Hippocampal formation (tissue), 2 donors: ENCODE data around the gene NAMPT.

Source experiments
- DNase-seq, 2 donors: peaks; one replicate each; lab custom pipeline; 2025; lab: John Stamatoyannopoulos, UW

The NAMPT gene

GRCh38 chr7:106273009-106273668, 11.6 kb downstream of the NAMPT start:
- DNase-seq = no peak

DNA sequence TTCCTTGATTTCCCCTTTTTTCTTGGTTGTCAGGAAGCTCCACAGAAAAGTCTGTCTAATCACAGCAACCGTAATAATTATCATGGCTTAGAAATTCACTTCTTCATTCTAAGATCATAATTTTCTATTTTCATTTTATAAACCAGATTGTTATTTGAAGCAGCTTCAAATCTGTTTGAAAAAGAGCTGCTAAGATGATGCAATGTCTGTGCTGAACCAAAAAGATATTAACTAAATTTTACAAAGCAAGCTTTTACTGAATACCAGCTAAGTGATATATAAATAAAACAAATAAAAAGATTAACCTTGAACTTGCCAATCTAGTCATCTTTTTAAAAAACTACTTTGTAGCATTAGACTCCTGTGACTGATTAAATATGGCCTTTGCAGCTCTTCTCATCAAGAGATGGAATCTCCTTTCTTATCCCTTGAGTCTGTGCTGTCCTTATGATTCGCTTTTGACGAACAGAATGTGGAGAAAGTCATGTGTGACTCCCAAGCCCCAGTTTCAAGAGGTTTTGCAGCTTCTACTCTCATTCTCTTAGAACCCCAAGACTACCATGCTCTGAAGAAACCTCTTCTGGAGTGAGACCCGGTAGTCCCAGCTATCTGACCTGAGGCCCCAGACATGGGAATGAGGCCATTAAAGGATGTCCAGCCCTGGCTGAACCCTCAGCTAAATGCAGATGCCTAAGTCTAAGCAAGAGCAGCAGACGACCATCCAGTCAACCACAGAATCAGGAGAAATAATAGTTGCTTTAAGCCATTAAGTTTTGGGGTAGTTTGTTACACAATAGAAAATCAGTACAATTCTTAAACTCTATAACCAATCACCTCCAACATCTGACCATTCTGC, 14.4 kb downstream of the NAMPT start:
- no peak for DNase-seq

DNA sequence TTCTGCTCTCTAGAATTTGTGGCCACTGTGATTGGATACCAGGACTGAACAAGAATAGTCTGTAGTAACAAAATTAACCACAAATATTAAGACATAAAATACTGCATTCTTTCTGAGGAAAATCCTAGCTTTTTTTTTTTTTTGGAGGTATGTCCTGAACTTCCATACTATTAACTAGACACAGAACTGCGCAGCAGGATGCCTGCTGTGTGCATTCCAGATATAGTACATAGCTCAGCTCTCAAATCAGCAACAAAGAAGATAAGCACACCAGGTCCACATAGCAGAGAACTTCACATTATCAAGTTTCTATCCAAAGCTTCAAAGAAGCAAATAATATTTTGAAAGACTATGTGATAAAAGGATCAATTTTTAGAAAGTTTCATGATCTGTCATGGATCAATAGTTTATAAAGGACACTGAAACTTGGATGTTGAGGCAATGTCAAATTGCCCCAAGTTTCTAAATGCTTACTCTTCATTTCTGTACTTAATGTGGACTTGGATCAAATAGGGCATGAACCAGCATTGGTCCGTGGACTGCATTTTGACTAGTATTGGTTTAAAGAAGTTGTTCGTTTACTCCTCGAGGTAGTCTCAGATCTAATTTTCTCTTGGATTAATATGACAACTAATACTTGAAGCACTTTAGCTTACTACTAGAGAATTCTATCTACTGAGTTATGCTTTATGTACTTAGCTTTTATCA, 15.4 kb downstream of the NAMPT start:
- no peak for DNase-seq

- no peak for DNase-seq
These were observed 19.6 kb downstream of the NAMPT start for GRCh38 chr7:106265133-106265532.

GRCh38 chr7:106262221-106262881, 22.4 kb downstream of the NAMPT start:
- DNase-seq = no peak

DNA sequence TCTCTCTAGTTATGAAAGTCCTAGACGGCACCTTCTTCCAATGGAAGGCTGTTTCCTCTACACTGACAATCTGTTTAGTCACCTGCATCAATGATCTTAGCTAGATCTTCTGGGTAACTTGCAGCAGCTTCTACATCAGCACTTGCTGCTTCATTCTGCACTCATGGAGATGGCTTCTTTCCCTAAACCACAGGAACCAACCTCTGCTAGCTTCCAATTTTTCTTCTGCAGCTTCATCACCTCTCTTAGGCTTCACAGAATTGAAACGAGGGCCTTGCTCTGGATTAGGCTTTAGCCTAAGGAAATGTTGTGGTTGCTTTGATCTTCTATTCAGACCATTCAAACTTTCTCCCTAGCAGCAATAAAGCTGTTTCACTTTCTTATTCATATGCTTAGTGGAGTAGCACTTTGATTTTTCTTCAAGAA, 24.6 kb downstream of the NAMPT start:
- DNase-seq = no peak

GRCh38 chr7:106258789-106259188, 26.0 kb downstream of the NAMPT start:
- DNase-seq = no peak

DNA sequence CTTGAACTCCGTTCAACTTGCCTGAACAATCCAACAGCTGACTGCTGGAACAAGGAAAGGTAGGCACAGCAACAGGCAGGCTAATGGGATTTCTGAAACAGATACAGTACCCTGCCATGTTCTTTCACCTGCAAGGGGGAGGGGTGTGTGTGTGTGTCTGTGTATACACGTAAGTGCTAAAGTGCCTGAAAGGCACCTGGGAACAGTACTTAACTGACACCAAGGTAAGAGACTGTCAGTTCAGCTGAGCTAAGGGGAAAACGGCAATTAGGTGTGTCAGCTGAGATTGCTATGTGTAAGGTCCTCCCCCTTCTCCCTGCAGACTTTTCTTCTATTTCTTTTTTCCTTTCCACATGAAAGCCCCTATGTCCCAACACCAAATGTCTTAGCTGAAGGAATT, 27.0 kb downstream of the NAMPT start:
- no peak for DNase-seq

DNA sequence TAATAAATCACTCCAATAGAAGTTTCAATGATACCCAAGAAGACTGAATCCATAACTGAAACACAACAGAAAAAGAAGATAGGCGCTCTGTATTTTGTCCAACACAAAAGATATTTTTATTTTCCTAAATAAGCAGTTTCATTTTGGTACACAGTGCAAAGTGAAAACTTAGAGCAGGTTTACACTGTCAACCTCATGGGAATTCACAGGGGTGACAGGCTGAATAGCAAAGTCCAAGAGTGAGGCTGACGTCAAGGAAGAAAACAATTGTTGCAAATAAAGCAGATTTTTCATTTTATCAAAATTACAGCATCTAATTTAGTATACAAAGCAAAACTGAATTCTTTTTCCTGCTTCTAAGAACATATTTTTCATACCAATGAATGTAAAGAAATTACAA, 28.6 kb downstream of the NAMPT start:
- DNase-seq = no peak

- no peak for DNase-seq
These were observed 29.5 kb downstream of the NAMPT start for GRCh38 chr7:106255246-106255645.

DNA sequence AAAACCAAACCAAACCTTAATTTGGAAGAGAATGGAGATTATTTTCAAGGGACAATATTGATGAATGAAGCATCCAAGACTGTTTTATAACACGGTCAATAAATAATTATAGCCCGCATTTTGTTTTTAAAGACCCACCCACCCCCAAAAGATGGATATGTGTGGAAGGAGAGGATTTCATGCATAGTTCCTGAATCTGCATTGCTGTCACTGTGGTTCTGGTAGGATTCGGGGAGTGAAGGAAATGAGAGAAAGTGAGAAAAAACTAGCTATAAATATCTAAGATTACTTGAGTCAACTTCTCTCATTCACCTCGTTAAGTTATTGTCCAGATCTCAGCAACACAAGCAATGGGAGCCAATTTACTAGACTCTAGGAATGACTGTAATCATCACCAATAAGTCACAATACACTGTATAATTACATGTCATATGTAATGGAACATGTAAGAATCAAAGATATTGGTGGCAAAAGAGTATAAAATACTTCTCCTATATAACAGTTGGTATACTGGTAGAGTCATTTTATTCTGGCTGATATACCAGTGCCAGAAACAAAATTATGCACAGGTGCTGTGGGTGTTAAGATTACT, 30.2 kb downstream of the NAMPT start:
- DNase-seq = no peak

GRCh38 chr7:106252568-106252967, 32.2 kb downstream of the NAMPT start:
- no peak for DNase-seq

DNA sequence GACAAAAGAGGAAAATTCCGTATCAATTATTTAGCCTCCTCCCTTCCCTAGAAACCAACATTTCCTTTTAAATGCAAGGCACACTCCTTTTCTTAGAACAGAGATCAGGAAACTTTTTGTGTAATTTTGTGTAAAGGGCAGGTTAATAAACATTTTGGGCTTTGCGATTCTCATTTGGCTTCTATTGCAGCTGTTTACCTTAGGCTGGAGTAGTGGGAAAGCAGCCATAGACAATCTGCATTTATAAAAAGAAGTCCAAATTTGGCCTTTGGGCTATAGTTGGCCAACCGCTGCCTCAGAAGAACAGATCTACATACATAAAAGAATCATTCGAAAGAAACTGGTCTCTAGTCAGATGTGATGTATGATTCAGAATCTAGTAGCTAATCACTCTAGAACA, 35.3 kb downstream of the NAMPT start:
- no peak for DNase-seq

DNA sequence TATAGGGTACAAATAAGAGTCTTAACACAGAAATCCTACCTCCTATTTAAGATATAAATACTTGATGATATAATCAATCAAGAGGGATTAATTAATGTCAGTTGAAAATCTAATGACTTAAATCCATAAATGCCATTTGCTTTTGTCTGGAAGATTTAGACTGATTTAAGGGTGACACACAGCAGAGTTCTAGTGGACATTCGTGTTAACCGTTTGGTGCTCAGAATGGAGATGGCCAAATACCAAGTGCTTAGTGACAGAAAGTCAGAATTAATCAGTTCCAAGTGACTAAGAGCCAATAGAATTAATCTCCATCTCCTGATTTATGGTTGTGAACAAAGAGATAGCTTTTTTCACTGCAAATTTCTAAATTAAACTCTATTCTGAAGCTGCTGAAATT, 36.2 kb downstream of the NAMPT start:
- DNase-seq = no peak

- DNase-seq = no peak
These were observed 36.9 kb downstream of the NAMPT start for GRCh38 chr7:106247841-106248240.

- no peak for DNase-seq
These were observed 37.7 kb downstream of the NAMPT start for GRCh38 chr7:106246902-106247711.

- no peak for DNase-seq
These were observed 40.9 kb downstream of the NAMPT start for GRCh38 chr7:106243893-106244292.

- no peak for DNase-seq
These were observed 45.4 kb downstream of the NAMPT start for GRCh38 chr7:106239406-106239805.

GRCh38 chr7:106238830-106239229, 46.0 kb downstream of the NAMPT start:
- no peak for DNase-seq

- no peak for DNase-seq
These were observed 48.7 kb downstream of the NAMPT start for GRCh38 chr7:106236065-106236464.

DNA sequence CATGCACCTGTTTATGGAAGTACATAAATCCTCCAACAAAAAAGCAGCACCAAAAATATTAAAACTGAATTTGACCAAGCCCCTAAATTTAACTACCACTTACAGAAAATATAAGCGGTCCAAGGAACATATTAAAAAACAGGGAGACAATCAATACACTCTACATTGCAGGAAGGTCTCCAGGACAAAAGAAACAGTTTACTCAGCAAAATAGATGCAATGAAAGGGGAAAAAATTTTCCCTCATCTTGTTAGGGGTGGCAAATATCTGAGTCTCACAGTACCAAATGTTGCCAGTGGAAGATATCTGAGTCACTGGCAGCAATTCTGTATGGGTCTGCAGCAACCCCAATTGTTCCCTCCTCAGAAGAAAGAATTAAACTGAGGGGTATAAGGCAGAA, 50.4 kb downstream of the NAMPT start:
- DNase-seq = no peak
